BLaER1 treated with 17β-estradiol and CSF1 and Interleukin-3, amounts not matched to agents 10 nM and 100 nM (cell line): ENCODE results near the gene RNF220.

Experiments
- H3K27ac ChIP-seq, 11 experiments: shearing (Covaris generic); formaldehyde crosslinking; 2 replicates each; pipeline ENCODE4 v1.8.1; 2022
- H3K27me3 ChIP-seq, 11 experiments: shearing (Covaris generic); formaldehyde crosslinking; 2 replicates each; pipeline ENCODE4 v1.8.1; 2022
- H3K36me3 ChIP-seq, 11 experiments: shearing (Covaris generic); formaldehyde crosslinking; 2 replicates each; pipeline ENCODE4 v1.8.1; 2022
- H3K4me1 ChIP-seq, 10 experiments: shearing (Covaris generic); formaldehyde crosslinking; 2 replicates each; pipeline ENCODE4 v1.8.1; 2022
- H3K4me2 ChIP-seq, 11 experiments: shearing (Covaris generic); formaldehyde crosslinking; 2 replicates each; pipeline ENCODE4 v1.8.1; 2022
- H3K4me3 ChIP-seq, 10 experiments: shearing (Covaris generic); formaldehyde crosslinking; 2 replicates each; pipeline ENCODE4 v1.8.1; 2022
- H3K9ac ChIP-seq, 11 experiments: shearing (Covaris generic); formaldehyde crosslinking; 2 replicates each; pipeline ENCODE4 v1.8.1; 2022
- H3K9me3 ChIP-seq, 11 experiments: shearing (Covaris generic); formaldehyde crosslinking; replicated peaks in 1 of 11; 2 replicates each; pipeline ENCODE4 v1.8.1; 2022
- H4K20me1 ChIP-seq, 11 experiments: shearing (Covaris generic); formaldehyde crosslinking; 2 replicates each; pipeline ENCODE4 v1.8.1; 2022
- Cebpa-rat ChIP-seq, 11 experiments: shearing (Covaris generic); IDR thresholded peaks; 2 replicates each; pipeline ENCODE4 v1.8.1; 2022

RNF220 gene

GRCh38 chr1:44471911-44472453 is 66.9 kb downstream of the RNF220 start:
- Histone ChIP-seq H3K9ac (no peak overlapping the region), H3K4me2 (no peak overlapping the region), H3K4me1 (no peaks in the 10 kb centered on the region), H3K36me3 (no peaks in the 10 kb centered on the region), H3K27ac (no peak overlapping the region), H3K4me3 (no peak overlapping the region), H3K27me3 (no peaks in the 10 kb centered on the region), H4K20me1 (no peaks in the 10 kb centered on the region), H3K9me3 (peaks cover 8 to 14% (median 10%) of the 10 kb centered on the region in 11 experiments; a peak in 17 of 22 replicates)
- TF ChIP-seq Cebpa-rat (IDR thresholded peaks at IDR 0.05) = no peak

- no peak overlapping the region for H3K9ac ChIP-seq
- H3K27me3 ChIP-seq = no peaks in the 10 kb centered on the region
- TF ChIP-seq Cebpa-rat (IDR thresholded peaks at IDR 0.05) = no peak
- peaks cover 8 to 11% (median 9%) of the 10 kb centered on the region in 11 experiments; a peak in 15 of 22 replicates for H3K9me3 ChIP-seq
- H3K4me3 ChIP-seq = no peak overlapping the region
- no peak overlapping the region for H3K27ac ChIP-seq
- H3K4me2 ChIP-seq = no peak overlapping the region
- no peaks in the 10 kb centered on the region for H3K4me1 ChIP-seq
- H4K20me1 ChIP-seq = no peaks in the 10 kb centered on the region
- no peaks in the 10 kb centered on the region for H3K36me3 ChIP-seq
Observed at GRCh38 chr1:44472620-44473525, 67.8 kb downstream of the RNF220 start.

- H3K27me3 ChIP-seq = no peaks in the 10 kb centered on the region; a peak in 1 of 22 replicates
- no peaks in the 10 kb centered on the region for H4K20me1 ChIP-seq
- no peak for TF ChIP-seq Cebpa-rat (IDR thresholded peaks at IDR 0.05)
- no peak overlapping the region for H3K9ac ChIP-seq
- no peak overlapping the region for H3K4me3 ChIP-seq
- H3K4me2 ChIP-seq = no peak overlapping the region
- H3K9me3 ChIP-seq = peaks cover under 1 to 5% (median 3%) of the 10 kb centered on the region in 11 experiments; a peak in 14 of 22 replicates
- H3K27ac ChIP-seq = no peak overlapping the region
- no peaks in the 10 kb centered on the region for H3K36me3 ChIP-seq
- no peaks in the 10 kb centered on the region for H3K4me1 ChIP-seq
Observed at GRCh38 chr1:44476891-44477290, 71.8 kb downstream of the RNF220 start.

GRCh38 chr1:44481701-44482100 is 76.6 kb downstream of the RNF220 start:
- H3K36me3 ChIP-seq = no peaks in the 10 kb centered on the region
- no peak overlapping the region for H3K9ac ChIP-seq
- no peak overlapping the region for H3K27ac ChIP-seq
- H4K20me1 ChIP-seq = no peaks in the 10 kb centered on the region
- no peak for TF ChIP-seq Cebpa-rat (IDR thresholded peaks at IDR 0.05)
- H3K4me2 ChIP-seq = no peak overlapping the region
- H3K9me3 ChIP-seq = no peaks in the 10 kb centered on the region
- H3K4me3 ChIP-seq = no peak overlapping the region
- H3K27me3 ChIP-seq = peaks cover 0 to 8% (median 0%) of the 10 kb centered on the region in 11 experiments; a peak in 3 of 22 replicates
- H3K4me1 ChIP-seq = peaks cover 0 to 26% (median 20%) of the 10 kb centered on the region in 10 experiments; a peak in 15 of 20 replicates

GRCh38 chr1:44483089-44483874 is 78.2 kb downstream of the RNF220 start:
- H3K36me3 ChIP-seq = no peaks in the 10 kb centered on the region
- H3K9ac ChIP-seq = no peak overlapping the region
- H3K4me1 ChIP-seq = peaks cover 0 to 29% (median 20%) of the 10 kb centered on the region in 10 experiments; a peak in 15 of 20 replicates
- no peak for TF ChIP-seq Cebpa-rat (IDR thresholded peaks at IDR 0.05)
- H3K27ac ChIP-seq = no peak overlapping the region
- no peak overlapping the region for H3K4me3 ChIP-seq
- H4K20me1 ChIP-seq = no peaks in the 10 kb centered on the region
- H3K9me3 ChIP-seq = no peaks in the 10 kb centered on the region
- H3K27me3 ChIP-seq = peaks cover 0 to 8% (median 0%) of the 10 kb centered on the region in 11 experiments; a peak in 3 of 22 replicates
- H3K4me2 ChIP-seq = no peak overlapping the region

GRCh38 chr1:44484155-44484688 is 79.2 kb downstream of the RNF220 start:
- Histone ChIP-seq H3K9ac (no peak overlapping the region), H3K36me3 (no peaks in the 10 kb centered on the region), H3K4me1 (peaks cover 0 to 29% (median 20%) of the 10 kb centered on the region in 10 experiments; a peak in 15 of 20 replicates), H4K20me1 (no peaks in the 10 kb centered on the region), H3K27ac (peak overlapping the region in 4 of 11 experiments; percentile 65 to 81 (median 70); a peak in 6 of 22 replicates), H3K4me3 (no peak overlapping the region), H3K9me3 (no peaks in the 10 kb centered on the region), H3K27me3 (peaks cover 0 to 8% (median 0%) of the 10 kb centered on the region in 11 experiments; a peak in 3 of 22 replicates), H3K4me2 (peak overlapping the region in 4 of 11 experiments; percentile 65 to 80 (median 80); a peak in 6 of 22 replicates)
- no peak for TF ChIP-seq Cebpa-rat (IDR thresholded peaks at IDR 0.05)

GRCh38 chr1:44485229-44485933 is 80.3 kb downstream of the RNF220 start:
- Histone ChIP-seq H3K4me2 (peak overlapping the region in 8 of 11 experiments; percentile 7 to 80 (median 72); a peak in 14 of 22 replicates), H3K4me3 (no peak overlapping the region), H3K9ac (peak overlapping the region in 4 of 11 experiments; percentile 29 to 68 (median 54); a peak in 7 of 22 replicates)

More at GRCh38 chr1:44485229-44485933, 80.3 kb downstream of the RNF220 start:
- Histone ChIP-seq H3K27ac (peak overlapping the region in 7 of 11 experiments; percentile 29 to 81 (median 65); a peak in 12 of 22 replicates), H4K20me1 (no peaks in the 10 kb centered on the region), H3K9me3 (0 out of 22 replicates have a peak, but pooled peaks cover 0 to 3% (median 0%) of the 10 kb centered on the region in 11 experiments), H3K27me3 (peaks cover 0 to 8% (median 0%) of the 10 kb centered on the region in 11 experiments; a peak in 3 of 22 replicates), H3K36me3 (no peaks in the 10 kb centered on the region), H3K4me1 (peaks cover 0 to 29% (median 20%) of the 10 kb centered on the region in 10 experiments; a peak in 15 of 20 replicates)
- TF ChIP-seq Cebpa-rat (IDR thresholded peaks at IDR 0.05) = no peak
